GM12801 (cell line): ENCODE data around the gene PDE8B.

Source experiments
- TF ChIP-seq, protein P1 (sequence below): IDR thresholded peaks from one replicate; pipeline ENCODE4 v1.5.1; 2011; ENCODE audit warnings: control low read depth; ENCODE audit not compliant: insufficient read length; ENCODE audit errors: extremely low read depth

The PDE8B gene

DNA sequence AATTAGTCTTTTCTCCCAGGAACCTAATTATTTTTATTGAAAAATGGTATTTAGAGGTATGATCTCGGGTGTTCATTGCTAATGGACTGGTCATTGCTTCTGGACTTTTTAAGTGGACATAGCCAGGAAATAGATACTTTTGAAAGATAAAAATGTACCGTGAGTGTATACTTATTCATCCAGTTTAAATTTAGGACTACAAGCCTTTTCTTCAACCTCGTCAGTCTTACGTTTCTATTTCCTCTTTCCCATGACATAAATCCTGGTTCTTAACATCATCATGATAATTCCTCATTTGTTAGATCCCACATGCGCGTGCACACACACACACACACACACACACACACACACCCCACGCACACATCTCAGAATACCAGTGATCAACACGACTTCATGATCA lies 15.1 kb downstream of the PDE8B start:
- TF ChIP-seq, protein P1, sequence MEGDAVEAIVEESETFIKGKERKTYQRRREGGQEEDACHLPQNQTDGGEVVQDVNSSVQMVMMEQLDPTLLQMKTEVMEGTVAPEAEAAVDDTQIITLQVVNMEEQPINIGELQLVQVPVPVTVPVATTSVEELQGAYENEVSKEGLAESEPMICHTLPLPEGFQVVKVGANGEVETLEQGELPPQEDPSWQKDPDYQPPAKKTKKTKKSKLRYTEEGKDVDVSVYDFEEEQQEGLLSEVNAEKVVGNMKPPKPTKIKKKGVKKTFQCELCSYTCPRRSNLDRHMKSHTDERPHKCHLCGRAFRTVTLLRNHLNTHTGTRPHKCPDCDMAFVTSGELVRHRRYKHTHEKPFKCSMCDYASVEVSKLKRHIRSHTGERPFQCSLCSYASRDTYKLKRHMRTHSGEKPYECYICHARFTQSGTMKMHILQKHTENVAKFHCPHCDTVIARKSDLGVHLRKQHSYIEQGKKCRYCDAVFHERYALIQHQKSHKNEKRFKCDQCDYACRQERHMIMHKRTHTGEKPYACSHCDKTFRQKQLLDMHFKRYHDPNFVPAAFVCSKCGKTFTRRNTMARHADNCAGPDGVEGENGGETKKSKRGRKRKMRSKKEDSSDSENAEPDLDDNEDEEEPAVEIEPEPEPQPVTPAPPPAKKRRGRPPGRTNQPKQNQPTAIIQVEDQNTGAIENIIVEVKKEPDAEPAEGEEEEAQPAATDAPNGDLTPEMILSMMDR, result no peak

- TF ChIP-seq, protein P1, result no peak
Observed at GRCh38 chr5:77229887-77230286, 19.4 kb downstream of the PDE8B start.

DNA sequence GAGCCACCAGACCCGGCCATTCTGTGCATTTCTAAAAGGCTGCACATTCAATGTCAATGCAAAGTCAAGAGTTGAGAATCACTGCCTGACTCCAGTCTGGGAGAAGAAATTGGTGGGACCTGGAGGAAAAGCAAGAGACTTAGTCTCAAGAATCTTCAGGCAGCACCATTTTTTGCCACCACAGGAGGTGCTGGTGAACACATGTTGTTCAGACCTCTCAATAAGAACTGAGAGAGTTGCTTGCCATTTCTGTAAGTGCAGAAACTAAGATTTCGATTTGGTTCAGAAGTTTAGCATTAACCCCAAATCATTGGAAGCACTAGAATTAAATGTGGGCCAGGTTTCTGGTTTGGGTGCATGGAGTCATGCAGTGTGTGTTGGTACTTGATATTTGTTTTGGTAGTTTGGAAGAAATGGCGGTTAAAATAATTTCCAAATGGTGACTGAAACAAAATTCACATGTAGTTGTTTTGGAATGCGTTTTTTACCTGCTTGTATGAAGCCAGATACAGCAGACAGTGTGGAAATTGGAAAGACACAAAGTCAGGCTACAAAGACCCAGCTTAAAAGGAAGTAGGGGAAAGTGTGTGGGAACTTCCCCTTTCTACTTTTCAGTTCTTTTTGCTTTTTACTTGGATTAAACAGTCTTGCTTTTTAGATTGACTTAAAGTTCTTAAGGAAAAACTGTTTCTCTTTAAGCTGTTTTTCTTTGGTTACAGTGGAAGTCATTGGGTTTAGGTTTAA lies 20.4 kb downstream of the PDE8B start:
- TF ChIP-seq, protein P1, result no peak

- TF ChIP-seq, protein P1, result no peak
Observed at GRCh38 chr5:77231471-77232138, 21.1 kb downstream of the PDE8B start.

GRCh38 chr5:77232574-77233358 lies 22.3 kb downstream of the PDE8B start:
- TF ChIP-seq, protein P1, result no peak

DNA sequence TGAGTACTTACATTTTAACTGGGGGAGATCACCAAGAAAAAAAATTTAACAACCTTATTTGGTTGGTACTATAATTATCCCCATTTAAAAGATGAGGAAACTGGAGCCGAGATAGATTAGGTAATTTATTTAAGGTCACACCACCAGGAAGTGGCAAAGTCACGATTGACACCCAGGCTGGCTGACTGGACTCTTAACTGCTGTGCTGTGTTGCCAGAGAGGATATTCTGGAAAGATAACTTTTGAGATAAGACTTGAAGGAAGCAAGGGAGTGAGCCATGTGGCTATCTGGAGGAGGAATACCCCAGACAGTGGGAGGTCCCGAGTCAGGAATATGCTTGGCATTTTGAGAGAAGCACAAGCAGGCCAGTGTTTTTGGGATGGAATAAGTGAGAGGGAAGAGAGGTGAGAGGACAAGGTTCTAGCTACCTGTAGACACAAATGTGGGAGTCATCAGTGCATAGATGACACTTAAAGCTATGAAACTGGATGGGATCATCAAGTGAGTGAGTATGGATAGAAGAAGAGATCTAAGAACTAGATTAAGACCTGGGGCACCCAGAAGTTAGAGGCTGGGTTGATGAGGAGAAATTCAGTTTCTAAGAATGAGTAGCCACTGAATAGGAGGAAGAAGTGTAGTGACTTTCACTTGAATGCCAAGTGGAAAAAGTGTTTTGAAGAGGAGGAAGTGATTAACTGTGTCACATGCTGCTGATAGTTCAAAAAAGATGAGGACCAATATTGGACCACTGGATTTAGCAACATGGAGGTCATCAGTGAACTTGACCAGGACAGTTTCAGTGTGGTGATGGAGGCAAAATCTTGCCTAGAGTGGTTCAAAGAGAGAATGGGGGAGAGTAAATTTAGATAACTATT lies 25.6 kb downstream of the PDE8B start:
- TF ChIP-seq, protein P1, result no peak
